Cardiac muscle cell (in vitro differentiated cells and primary cell): ENCODE results near the gene DSG4. TPM values are rescaled to one million over a fixed set of nuclear protein-coding genes. Genes with fewer than 3 reads are reported as not detected.
A peak's percentile ranks its signal among the peaks of the same experiment; 100 is the strongest.

Experiments used
- DNase-seq, 2 donors: peaks; one replicate each; pipeline versions ENCODE4 v3.0.0 to v3.0.0-alpha.2; 2010 to 2017; ENCODE audit warnings: low read depth in 1 of 2, low spot score in 1 of 2
- H3K27ac ChIP-seq: fragments of 200-600 bp; sonication (generic); 2 replicates; pipeline ENCODE4 v1.5.1; 2016
- H3K27me3 ChIP-seq: fragments of 200-600 bp; sonication (generic); 2 replicates; pipeline ENCODE4 v1.6.0; 2016; ENCODE audit warnings: control low read depth
- H3K36me3 ChIP-seq: fragments of 200-600 bp; sonication (generic); 2 replicates; pipeline ENCODE4 v1.5.1; 2016; ENCODE audit warnings: control low read depth
- H3K4me1 ChIP-seq: fragments of 200-600 bp; sonication (generic); 2 replicates; pipeline ENCODE4 v1.8.1; 2017; ENCODE audit warnings: low read depth, mild to moderate bottlenecking, mixed run types
- H3K4me3 ChIP-seq: fragments of 200-600 bp; sonication (generic); 2 replicates; pipeline ENCODE4 v1.5.1; 2016; ENCODE audit warnings: mild to moderate bottlenecking
- H3K9me3 ChIP-seq: fragments of 200-600 bp; sonication (generic); 2 replicates; pipeline ENCODE4 v1.5.1; 2017; ENCODE audit warnings: low read depth, mild to moderate bottlenecking, control low read depth
- CTCF ChIP-seq: IDR thresholded peaks from 2 replicates; pipeline ENCODE4 v1.5.1; 2012; ENCODE audit warnings: low read depth, mild to moderate bottlenecking, low read length
- polyA plus RNA-seq: library from polyadenylated mRNA; unstranded; fragments of >200 nt; fragmentation: Nextera tagmentation; extraction: Ambion mirVana; gene quantifications from 2 replicates; pipeline ENCODE4 v1.2.1, GENCODE V29; 2016
- total RNA-seq: library from RNA; depleted of rRNA; stranded (reverse); fragments of >200 nt; gene quantifications from 2 replicates; pipeline ENCODE4 v1.2.3, GENCODE V29; 2016

DSG4 gene
- total and polyA plus RNA-seq, 2 experiments from 2014 or later = not detected

GRCh38 chr18:31399306-31400032 is 22.9 kb downstream of the DSG4 start:
- peaks cover 33% of the 10 kb centered on the region for H3K4me1 ChIP-seq
- H3K27me3 ChIP-seq = no peaks in the 10 kb centered on the region
- H3K36me3 ChIP-seq = no peaks in the 10 kb centered on the region
- H3K4me3 ChIP-seq = no peak overlapping the region
- H3K9me3 ChIP-seq = no peaks in the 10 kb centered on the region
- TF ChIP-seq CTCF = no peak
- DNase-seq = no peak
- peak overlapping the region; percentile 1 for H3K27ac ChIP-seq

GRCh38 chr18:31401156-31402025 is 24.8 kb downstream of the DSG4 start:
- TF ChIP-seq CTCF = no peak
- no peak for DNase-seq

GRCh38 chr18:31402026-31402373 is 25.4 kb downstream of the DSG4 start:
- H3K4me3 ChIP-seq = no peak overlapping the region
- H3K4me1 ChIP-seq = peaks cover 29% of the 10 kb centered on the region
- no peaks in the 10 kb centered on the region for H3K36me3 ChIP-seq
- no peak overlapping the region for H3K27ac ChIP-seq
- TF ChIP-seq CTCF = no peak
- H3K27me3 ChIP-seq = no peaks in the 10 kb centered on the region
- H3K9me3 ChIP-seq = no peaks in the 10 kb centered on the region
- no peak for DNase-seq

More at GRCh38 chr18:31401156-31402025, 24.8 kb downstream of the DSG4 start:
- H3K9me3 ChIP-seq = no peaks in the 10 kb centered on the region
- H3K27ac ChIP-seq = no peak overlapping the region
- H3K4me3 ChIP-seq = no peak overlapping the region
- H3K4me1 ChIP-seq = peaks cover 33% of the 10 kb centered on the region
- H3K36me3 ChIP-seq = no peaks in the 10 kb centered on the region
- no peaks in the 10 kb centered on the region for H3K27me3 ChIP-seq

GRCh38 chr18:31403409-31403808 is 26.8 kb downstream of the DSG4 start:
- H3K27me3 ChIP-seq = no peaks in the 10 kb centered on the region
- DNase-seq = no peak
- TF ChIP-seq CTCF = no peak

GRCh38 chr18:31407649-31408048 is 31.1 kb downstream of the DSG4 start:
- Histone ChIP-seq H3K4me3 (no peak overlapping the region), H3K9me3 (no peaks in the 10 kb centered on the region), H3K27me3 (no peaks in the 10 kb centered on the region), H3K27ac (no peak overlapping the region), H3K4me1 (no peaks in the 10 kb centered on the region), H3K36me3 (no peaks in the 10 kb centered on the region)
- no peak for TF ChIP-seq CTCF
- DNase-seq = no peak

More at GRCh38 chr18:31403409-31403808, 26.8 kb downstream of the DSG4 start:
- H3K4me1 ChIP-seq = peaks cover 24% of the 10 kb centered on the region
- no peak overlapping the region for H3K4me3 ChIP-seq
- no peaks in the 10 kb centered on the region for H3K9me3 ChIP-seq
- H3K27ac ChIP-seq = no peak overlapping the region
- no peaks in the 10 kb centered on the region for H3K36me3 ChIP-seq
